ENCODE results near the gene PITPNC1.

PITPNC1 gene

DNA sequence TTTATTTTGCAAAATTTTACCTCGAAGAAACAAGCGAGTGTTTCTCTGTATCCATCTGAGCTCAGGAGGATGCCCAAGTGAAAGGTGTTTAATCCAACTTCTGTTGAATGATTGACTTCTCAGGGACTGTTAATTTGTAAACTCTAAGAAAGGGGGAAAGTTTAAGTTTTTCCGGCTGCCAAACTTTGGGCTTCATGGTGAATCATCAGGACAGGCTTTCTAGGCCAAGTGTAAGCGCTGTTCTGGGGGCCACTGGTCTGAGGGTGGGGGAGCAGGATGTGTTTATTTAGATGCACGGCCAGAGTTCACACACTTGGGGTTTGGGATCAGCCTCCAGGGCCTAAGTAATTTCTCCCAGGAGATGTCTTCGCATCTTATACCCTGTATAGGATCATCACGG is 110.4 kb downstream of the PITPNC1 start:
- DNase-seq (ENCODE audit: extremely low read depth, low read depth), result no peak
- H3K4me3 ChIP-seq (replicated peaks; ENCODE audit: low read depth, low read length), result no peak overlapping the region
- TF ChIP-seq, protein P1, sequence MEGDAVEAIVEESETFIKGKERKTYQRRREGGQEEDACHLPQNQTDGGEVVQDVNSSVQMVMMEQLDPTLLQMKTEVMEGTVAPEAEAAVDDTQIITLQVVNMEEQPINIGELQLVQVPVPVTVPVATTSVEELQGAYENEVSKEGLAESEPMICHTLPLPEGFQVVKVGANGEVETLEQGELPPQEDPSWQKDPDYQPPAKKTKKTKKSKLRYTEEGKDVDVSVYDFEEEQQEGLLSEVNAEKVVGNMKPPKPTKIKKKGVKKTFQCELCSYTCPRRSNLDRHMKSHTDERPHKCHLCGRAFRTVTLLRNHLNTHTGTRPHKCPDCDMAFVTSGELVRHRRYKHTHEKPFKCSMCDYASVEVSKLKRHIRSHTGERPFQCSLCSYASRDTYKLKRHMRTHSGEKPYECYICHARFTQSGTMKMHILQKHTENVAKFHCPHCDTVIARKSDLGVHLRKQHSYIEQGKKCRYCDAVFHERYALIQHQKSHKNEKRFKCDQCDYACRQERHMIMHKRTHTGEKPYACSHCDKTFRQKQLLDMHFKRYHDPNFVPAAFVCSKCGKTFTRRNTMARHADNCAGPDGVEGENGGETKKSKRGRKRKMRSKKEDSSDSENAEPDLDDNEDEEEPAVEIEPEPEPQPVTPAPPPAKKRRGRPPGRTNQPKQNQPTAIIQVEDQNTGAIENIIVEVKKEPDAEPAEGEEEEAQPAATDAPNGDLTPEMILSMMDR (IDR thresholded peaks at IDR 0.05; ENCODE audit: low read depth, low read length, missing control alignments), result no peak

DNA sequence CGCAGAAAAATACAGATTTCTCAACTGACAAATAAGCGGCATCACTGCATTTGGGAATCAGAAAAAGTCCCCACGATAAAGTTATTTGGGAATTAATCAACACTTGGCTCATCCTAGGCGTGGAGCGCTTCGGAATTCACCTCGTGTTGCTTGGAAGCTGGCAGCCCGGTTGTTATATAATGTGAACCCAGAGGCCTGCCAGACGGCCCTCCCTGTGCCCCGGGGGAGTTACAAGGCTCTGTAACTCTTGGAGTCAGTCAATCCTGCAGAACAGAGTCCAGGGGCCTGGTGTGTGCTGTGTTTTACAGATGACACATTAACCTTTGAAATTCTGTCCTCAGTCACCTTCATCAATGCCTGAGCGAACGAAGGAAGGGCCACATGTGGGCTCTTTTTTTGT is 111.1 kb downstream of the PITPNC1 start:
- TF ChIP-seq, protein P1 (IDR thresholded peaks at IDR 0.05; ENCODE audit: low read depth, low read length, missing control alignments), result no peak
- H3K4me3 ChIP-seq (replicated peaks; ENCODE audit: low read depth, low read length), result no peak overlapping the region
- DNase-seq (ENCODE audit: extremely low read depth, low read depth), result no peak

DNA sequence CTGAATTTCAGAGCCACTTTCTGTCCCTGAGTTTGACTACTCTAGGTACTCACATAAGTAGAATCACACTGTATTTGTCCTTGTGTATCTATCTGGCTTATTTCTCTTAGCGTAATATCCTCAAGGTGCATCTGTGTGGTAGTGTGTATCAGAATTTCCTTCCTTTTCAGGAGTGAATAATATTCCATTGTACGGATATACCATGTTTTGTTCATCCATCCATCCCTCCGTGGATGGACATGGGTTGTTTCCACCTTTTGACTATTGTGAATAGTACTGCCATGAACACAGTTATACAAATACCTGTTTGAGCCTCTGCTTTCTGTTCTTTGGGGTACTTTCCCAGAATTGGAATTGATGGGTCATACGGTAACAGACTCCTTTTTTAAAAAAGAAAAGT is 111.7 kb downstream of the PITPNC1 start:
- no peak overlapping the region for H3K4me3 ChIP-seq (replicated peaks; ENCODE audit: low read depth, low read length)
- TF ChIP-seq, protein P1 (IDR thresholded peaks at IDR 0.05; ENCODE audit: low read depth, low read length, missing control alignments), result no peak
- DNase-seq (ENCODE audit: extremely low read depth, low read depth), result no peak

DNA sequence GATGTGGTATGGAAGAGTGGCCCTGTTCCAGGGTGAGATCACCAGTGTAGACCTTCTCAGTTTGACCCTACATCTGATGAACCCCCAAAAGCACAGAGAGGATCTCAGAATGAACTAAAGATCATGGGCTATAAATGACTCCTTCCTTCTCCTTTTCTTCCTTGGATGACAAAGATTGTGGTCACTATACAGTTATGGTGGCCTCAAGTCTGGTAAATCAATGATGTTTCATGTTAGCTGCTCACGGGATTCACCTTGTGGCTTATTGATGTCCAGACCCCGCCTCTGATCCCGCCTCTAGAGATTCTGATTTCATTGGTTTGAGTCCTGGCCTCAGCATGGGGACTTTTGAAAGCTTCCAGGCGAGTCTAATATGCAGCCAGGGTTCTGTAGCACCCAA is 112.2 kb downstream of the PITPNC1 start:
- TF ChIP-seq, protein P1 (IDR thresholded peaks at IDR 0.05; ENCODE audit: low read depth, low read length, missing control alignments), result no peak
- H3K4me3 ChIP-seq (replicated peaks; ENCODE audit: low read depth, low read length), result no peak overlapping the region

DNA sequence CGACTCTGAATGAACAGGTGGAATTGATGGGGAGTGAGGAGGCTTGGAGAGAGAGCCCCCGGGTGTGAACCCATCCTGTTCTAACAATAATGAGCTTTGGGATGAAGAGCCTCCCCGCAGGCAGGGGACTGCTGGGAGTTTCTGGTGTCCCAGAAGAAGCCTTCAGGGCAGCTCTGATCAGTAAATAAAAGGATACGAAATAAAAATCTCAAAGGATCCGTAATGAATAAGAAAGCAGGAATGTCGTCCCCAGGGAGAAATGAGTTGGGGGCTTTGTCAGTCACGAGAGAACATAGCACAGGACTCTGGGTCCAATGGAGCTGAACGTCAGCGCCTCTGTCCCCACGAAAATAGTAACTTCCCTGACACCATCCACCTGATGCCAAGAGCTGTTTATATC is 113.4 kb downstream of the PITPNC1 start:
- no peak for DNase-seq (ENCODE audit: extremely low read depth, low read depth)
- TF ChIP-seq, protein P1 (IDR thresholded peaks at IDR 0.05; ENCODE audit: low read depth, low read length, missing control alignments), result no peak
- H3K4me3 ChIP-seq (replicated peaks; ENCODE audit: low read depth, low read length), result peak overlapping the region; percentile 28; the same call in 1 of the 2 replicates

More for the DNA sequence above, 112.2 kb downstream of the PITPNC1 start:
- no peak for DNase-seq (ENCODE audit: extremely low read depth, low read depth)

DNA sequence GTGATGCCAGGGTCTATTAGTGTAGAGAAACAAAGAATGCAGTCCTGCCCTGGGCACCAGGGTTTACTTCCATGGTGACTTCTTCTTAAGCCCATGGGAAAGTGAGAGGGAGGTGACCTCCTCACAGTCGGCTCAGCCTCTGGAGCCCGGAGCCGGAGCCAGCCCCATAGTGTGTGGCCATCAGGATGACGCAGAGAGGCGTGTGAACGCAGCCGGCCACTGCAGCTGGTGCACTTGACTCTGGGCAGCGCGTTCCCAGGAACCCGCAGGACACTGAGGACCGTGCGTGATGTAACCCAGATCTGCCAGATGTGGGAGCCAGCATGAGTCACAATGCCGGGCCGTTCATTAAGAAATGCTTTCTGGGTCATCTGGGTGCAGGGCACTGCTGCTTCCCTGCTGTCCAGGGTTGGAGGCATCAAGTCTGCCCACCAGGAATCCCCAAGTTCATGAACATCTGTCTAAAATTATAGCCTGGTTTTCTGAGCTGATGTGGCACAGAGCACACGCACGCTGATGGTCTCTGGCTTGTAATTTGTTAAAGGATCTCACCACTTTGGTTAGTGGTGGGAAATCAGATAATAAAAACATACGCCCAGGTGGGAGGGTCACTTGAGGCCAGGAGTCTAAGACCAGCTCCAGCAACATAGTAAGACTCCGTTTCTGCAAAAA is 114.1 kb downstream of the PITPNC1 start:
- peak; percentile 88 for DNase-seq (ENCODE audit: extremely low read depth, low read depth)
- TF ChIP-seq, protein P1 (IDR thresholded peaks at IDR 0.05; ENCODE audit: low read depth, low read length, missing control alignments), result no peak
- peak overlapping the region; percentile 28; the same call in 1 of the 2 replicates for H3K4me3 ChIP-seq (replicated peaks; ENCODE audit: low read depth, low read length)

DNA sequence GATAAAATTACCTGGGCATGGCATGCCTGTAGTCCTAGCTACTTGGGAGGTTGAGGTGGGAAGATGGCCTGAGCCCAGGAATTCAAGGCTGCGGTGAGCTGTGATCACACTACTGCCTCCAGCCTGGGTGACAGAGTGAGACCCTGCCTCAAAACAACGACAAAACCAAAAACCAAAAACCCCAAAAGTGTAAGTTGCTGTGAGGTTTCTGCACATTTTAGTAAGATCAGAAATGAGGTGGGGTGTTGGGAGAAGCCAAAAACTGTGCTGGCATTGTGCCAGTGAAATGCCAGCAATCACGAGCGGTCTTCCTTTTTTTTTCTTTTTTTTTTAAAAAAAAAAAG is 114.6 kb downstream of the PITPNC1 start:
- no peak overlapping the region for H3K4me3 ChIP-seq (replicated peaks; ENCODE audit: low read depth, low read length)
- TF ChIP-seq, protein P1 (IDR thresholded peaks at IDR 0.05; ENCODE audit: low read depth, low read length, missing control alignments), result no peak
- DNase-seq (ENCODE audit: extremely low read depth, low read depth), result no peak
